NCI-H2227 (cell line): ENCODE data around the gene ATP6V1G2.
A peak's percentile ranks its signal among the peaks of the same experiment; 100 is the strongest.
"Not testable (repeated sequence)": the region's sequence is repeated elsewhere in the genome, so short reads cannot be mapped to it uniquely, and the experiment has no call there.

Source experiments
- DNase-seq: peaks from one replicate; lab custom pipeline; 2025; ENCODE audit not compliant: unreplicated experiment; lab: John Stamatoyannopoulos, UW

ATP6V1G2 gene

DNA sequence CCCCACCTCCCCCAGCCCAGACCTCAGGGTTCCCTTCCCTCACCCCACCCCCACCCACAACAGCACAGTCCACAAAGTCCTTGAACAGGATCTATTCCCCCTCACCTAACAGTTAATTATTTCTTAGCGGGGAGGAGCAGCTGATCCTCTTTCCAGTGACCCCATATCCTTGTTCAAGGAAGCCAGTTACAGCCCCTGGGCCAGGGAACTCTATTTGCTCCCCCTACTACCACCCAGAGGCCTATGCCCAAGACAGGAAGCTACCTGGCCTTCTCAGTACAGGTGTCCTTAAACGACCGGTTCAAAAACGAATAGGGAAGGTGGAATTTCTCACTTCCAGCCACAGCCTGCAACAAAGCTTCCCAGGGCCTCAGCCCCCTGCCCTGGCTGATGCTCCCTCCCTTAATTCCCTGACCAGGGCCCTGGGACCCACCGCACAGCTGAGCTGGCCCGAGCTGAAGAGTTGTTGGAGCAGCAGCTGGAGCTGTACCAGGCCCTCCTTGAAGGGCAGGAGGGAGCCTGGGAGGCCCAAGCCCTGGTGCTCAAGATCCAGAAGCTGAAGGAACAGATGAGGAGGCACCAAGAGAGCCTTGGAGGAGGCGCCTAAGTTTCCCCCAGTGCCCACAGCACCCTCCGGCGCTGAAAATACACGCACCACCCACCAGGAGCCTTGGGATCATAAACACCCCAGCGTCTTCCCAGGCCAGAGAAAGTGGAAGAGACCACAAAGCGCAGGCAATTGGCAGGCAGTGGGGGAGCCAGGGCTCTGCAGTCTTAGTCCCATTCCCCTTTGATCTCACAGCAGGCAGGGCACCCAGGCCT lies 16.9 kb downstream of the ATP6V1G2 start:
- DNase-seq, result no peak

DNA sequence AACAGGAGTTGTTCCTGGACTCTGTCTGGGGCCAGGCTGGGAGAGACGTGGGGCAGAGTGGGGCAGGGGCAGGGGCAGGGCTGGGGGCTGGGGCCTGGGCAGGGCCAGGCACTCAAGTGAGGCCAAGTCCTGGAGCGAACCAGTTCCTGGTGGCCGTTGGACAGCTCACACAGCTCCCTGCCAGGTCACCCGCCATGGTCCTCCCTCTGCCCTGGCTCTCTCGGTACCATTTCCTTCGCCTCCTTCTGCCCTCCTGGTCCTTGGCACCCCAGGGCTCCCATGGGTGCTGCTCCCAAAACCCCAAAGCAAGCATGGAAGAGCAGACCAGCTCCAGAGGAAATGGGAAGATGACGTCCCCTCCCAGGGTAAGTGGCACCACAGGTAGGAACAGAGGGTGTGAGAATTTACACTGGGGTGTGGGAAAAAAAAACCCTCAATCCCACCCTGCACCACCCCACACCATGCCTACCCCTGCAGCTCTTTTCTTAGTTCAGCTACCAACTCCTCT lies 17.5 kb downstream of the ATP6V1G2 start, which contains the start of gene MCCD1:
MCCD1 (plus strand) TSS at position 142 of the 508 bp plus-strand sequence; CDS start at position 195, 53 bp downstream.
- no peak for DNase-seq

DNA sequence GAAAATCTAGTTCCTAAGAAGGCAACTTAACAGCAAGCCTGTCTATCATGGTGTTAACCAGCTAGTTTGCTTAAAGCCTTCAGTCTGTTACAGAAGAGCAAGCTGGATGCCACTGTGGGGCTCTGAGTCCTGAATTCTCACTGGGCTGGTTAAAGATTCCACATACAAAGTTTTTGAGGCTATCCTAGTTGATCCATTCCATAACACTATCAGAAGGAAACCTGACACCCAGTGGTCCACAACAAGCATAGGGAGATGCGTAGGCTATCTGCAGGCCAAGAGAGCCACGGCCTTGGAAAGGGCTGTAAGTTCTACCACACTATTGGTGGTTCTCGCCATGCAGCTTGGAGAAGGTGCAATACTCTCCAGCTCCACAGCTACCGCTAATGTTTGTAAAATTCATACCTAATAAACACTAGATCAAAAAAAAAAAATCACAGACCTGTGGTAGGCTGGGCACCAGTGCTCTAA lies 18.1 kb downstream of the ATP6V1G2 start:
- DNase-seq, result no peak

DNA sequence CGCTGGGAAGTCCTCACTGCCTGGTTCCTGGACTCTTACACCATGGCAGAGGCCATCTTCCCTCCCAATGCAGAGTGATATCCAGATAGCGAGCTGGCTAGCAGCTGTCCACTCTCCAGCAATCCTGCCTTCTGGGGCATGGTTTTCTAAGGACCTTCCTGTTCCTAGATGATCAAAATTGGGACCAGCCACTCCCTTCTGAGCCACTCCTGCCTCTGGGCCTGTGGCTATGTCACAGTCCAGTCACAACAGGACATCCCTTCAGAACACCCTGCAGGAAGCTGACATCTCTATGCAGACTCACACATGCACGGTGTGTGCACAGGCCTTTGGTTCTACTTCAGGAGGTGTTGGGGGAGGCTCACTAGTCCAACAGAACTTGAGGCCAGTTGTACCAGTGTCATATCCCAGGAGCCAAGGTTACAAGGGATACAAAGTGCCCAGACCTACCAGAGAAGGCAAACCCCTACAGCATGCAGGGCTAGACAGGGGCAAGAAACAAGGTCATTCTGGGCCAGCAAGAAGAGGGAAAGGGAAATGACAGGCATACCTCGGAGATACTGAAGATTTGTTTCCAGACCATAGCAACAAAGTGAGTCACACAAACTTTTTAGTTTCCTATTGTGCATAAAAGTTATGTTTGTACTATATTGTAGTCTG lies 20.3 kb downstream of the ATP6V1G2 start:
- DNase-seq, result no peak

DNA sequence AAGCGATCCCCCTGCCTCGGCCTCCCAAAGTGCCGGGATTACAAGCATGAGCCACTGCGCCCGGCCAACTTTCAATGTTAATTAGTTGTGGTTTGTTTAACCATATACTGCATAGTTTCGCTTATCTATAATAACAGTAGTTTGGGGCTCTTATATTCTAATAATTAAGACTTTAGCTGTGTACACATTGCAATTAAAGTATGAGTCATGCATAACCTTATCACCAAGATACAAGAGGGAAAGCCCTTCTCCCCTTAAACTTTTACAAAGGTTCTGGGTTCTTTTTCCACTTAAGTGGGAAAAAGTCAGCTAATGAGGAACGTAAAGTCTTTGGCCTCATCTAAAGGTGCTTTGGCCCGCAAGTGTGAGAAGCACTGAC lies 20.9 kb downstream of the ATP6V1G2 start:
- DNase-seq, result no peak

DNA sequence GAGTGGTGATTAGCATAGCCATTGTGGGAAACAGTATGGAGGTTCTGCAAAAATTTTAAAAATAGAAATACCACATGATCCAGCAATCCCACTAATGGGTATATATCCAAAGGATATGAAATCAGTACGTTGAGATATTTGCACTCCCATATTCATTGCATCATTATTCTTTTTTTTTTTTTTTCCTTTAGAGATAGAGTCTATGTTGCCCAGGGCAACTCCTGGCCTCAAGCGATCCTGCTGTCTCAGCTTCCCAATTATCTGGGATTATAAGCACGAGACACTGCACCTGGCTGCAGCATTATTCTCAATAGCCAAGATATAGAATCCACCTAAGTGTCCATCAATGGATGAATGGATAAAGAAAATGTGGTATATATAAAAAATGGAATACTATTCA lies 24.6 kb downstream of the ATP6V1G2 start:
- DNase-seq, result no peak

DNA sequence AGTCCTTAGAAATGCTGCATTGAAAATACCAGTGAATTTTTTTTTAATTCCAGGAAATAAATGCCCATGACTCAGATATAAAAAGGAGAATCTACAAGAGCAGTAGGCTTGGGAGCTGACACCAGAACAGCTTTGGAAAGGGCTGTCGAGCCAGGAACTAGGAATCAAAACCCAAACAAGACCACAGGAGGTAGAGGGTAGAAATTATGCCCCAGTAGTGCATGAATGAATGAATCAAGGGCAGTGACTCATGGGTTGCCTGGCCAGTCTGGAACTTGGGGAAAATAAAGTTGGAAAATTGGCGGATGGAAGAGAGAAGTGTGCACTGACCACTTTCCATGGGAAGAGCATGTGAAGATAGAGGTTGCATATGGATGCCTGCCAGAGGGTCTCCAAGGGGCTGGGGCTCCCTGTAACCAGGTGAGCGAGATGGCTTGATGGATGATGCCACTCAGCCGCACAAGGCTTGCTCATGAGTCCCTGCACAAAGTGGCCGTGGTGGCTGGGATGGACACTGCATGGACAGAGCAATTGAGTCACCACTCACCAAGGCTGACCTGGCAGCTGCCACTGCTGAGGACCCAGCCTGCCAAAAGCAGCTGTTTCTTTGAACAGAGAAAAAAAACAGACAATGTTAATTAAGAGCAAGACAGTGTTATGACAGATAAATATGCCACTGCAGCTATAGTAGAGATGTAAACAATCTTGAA lies 32.8 kb downstream of the ATP6V1G2 start:
- no peak for DNase-seq

DNA sequence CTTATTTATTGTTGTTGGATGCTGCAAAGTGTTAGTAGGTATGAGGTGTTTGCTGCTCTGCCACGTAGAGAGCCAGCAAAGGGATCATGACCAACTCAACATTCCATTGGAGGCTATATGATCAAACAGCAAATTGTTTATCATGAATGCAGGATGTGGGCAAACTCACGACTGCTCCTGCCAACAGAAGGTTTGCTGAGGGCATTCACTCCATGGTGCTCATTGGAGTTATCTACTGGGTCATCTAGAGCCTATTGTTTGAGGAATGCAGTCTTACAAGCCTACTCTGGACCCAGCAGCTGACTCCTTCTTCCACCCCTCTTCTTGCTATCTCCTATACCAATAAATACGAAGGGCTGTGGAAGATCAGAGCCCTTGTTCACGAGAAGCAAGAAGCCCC lies 36.4 kb downstream of the ATP6V1G2 start:
- DNase-seq, result no peak

DNA sequence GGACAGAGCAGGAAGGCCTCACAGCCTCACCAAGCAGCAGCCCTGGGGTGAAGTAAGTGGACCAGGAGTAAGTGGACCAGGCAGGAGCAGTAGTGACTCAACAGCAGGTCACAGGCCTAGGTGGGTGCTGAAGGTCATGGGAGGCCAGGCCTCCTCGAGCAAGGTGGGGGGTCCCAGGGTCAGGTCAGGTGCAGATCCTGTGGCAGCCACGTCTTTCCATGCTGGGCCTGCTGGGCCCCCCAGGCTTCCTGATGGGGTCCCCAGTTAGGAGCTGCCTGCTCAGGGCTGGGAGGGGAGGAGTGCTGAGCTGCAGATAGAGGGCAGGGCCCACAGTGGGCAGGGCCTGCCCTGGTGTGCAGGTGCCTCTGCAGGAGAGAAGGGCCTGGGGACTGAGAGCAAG lies 37.4 kb downstream of the ATP6V1G2 start:
- not testable (repeated sequence) for DNase-seq

DNA sequence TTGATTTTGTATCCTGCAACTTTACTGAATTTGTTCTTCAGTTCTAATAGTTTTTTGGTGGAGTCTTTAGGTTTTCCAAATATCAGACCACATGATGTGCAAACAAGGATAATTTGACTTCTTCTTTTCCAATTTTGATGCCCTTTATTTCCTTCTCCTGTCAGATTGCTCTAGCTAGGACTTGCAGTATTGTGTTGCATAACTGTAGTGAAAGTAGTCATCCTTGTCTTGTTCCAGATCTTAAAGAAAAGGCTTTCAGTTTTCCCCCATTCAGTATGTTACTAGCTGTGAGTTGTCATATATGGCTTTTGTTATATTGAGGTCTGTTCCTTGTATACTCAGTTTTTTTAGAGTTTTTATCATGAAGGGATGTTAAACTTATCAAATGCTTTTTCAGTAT lies 43.8 kb downstream of the ATP6V1G2 start:
- DNase-seq, result no peak

DNA sequence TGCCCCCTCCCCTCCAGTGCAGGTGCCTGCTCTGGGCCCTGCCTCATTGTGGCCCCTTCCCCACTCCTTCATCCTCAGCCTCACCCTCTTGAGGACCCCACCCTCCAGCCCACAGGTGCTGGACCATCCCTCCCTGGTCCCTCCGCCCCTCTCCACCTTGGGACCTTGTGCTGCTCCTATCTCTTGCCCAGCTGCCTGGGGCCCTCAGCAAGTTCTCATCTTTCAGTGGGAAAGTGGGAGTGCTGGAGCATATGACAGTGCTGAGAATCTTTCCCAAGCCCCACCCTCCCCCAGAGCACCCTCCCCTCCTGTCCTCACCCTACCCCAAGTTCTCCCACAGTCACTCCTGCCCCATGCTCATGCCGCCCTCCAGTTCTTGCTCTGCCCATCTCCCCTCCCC lies 46.8 kb downstream of the ATP6V1G2 start:
- DNase-seq, result not testable (repeated sequence)

DNA sequence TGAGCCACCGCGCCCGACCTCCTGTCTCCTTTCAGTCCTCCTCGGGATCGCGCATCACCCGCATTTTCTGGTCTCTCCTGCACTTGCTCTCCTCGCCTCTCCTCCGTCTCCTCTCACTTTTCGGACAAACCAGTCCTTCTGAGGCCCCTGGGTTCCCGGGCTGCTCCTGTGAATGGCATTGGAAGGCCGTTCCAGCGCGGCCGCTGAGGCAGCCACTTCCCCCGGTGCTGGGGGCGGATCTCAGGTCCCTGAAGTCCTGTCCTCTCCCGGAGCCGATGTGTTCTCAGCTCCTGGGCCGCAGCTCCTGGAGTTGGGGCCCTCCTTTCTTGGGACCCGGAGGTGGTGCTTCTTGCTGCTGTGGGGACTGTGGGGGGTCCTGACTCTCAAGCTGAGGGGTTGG lies 47.7 kb downstream of the ATP6V1G2 start:
- DNase-seq, result peak; percentile 19

DNA sequence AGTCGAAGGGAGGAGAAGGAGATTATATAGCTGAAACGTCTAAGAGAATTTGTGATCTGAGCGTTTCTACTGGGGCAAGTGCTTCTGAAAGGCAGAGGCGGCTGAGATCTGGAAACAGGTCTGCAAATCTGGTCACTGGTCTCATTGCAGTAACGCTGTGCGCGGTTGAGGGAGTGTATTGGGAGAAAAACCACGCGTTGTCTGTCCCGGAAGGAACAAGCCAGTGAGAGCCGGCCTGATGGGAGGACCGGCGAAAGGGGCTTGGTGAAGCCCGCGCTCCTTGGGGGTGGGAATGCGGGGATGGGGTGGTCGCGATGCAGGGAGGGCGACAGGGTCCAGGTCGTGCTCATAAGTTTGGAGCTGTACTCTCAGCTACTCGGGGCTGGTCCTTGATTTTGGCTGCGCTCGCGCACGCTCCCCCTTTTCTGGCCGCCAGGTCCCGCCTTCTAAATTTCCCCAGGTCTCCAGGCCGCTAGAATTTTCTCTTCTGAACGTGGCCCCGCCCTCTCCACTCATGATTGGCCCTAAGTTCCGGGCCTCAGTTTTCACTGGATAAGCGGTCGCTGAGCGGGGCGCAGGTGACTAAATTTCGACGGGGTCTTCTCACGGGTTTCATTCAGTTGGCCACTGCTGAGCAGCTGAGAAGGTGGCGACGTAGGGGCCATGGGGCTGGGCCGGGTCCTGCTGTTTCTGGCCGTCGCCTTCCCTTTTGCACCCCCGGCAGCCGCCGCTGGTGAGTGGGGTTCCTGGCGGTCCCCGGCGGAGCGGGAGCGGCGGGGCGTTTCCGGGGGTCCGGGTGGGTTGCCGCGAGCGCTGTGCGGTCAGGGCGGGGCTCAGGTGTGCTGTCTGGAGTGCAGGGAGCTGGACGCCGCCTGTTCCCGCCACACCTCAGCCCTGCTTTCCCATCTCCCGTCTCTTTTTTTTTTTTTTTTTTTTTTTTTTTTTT lies 48.6 kb downstream of the ATP6V1G2 start, which contains the start of gene MICB:
MICB (plus strand) TSS at position 615 of the 946 bp plus-strand sequence; CDS start at position 664, 49 bp downstream.
- DNase-seq, result peak; percentile 91

DNA sequence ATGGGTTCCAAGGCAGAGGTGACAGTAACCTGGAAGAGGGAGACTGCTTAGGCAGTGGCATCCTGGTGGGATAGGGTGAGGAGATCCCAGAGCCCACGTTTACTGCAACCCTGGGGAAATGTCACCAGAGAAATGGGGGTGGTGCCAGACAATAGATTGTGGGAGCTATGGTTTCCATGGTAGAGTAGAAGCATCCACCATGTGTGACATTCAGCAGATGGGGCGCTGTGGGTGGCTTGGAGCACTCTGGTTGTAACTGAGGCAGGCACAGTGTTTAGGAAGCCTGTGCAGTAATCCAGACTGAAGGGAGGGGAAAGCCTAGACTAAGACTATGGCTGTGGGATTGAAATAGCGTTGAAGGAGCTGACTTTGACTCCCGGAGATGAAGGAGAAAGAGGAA lies 49.6 kb downstream of the ATP6V1G2 start:
- not testable (repeated sequence) for DNase-seq

DNA sequence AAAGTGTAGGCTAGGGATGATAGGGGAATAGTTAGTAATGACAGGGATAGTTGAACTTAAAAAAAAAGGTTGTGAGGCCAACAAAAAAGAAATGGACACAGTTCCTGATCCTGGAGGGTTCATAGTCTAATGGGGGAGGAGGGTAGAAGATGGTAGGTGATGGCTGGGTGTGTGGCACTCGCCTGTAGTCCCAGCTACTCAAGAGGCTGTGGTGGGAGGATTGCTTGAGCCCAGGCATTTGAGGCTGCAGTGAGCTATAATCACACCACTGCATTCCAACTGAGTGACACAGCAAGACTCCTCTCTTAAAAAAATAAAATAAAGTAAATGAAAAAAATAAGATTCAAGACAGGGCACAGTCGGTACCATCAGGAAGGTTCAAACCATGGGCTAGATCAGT lies 50.8 kb downstream of the ATP6V1G2 start:
- no peak for DNase-seq
